ENCODE data around the gene NEU2. TPM values are rescaled to one million over a fixed set of nuclear protein-coding genes. Genes with fewer than 3 reads are reported as not detected.

NEU2 gene
- total and polyA plus RNA-seq, 2 of the 13 experiments (the other 11 are each of a cell fraction or from before 2014, with no cell fraction given) = not detected

DNA sequence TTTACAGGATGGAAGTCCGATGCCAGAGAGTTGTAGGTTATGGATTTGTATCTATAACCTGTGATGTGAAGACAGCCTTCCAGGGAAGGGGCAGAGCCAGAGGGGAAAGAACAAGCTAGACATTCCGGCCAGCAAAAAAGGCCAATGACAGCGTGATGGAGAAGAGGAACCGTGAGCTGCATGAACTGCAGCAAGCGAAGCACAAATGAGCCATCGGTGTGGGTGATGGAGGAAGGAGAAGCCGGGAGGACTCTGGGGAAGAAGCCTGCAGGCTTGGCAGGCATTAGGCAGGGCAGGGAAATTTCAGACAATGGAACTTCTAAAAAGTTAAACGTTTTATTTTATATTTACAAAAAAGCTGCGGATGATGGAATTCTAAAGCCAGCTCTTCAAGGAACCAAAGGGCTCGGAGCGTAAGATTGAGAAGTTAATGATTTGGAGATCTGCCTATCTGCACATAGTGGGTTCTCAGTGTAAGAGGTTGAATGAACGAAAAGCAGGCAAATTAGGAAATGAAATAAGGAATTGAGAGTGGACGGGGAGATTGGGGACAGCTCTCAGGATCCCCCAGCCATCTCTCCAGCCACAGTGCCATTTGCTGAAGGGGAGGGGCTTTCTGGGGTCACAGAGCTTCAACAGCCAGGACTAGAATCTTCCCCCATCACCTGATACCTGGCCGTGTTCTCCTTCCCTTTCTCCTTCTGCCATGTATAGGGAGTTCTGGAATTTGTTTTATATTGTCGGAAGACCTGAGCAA lies 47.8 kb upstream of the NEU2 start (continued):
- TF ChIP-seq MED8 (CRISPR knock-in tag; IDR thresholded peaks at IDR 0.05; ENCODE audit: insufficient replicate concordance) = no peak
- TF ChIP-seq ESRRA (CRISPR knock-in tag; IDR thresholded peaks at IDR 0.05; ENCODE audit: low read depth) = no peak
- no peak for TF ChIP-seq TMF1 (CRISPR knock-in tag; IDR thresholded peaks at IDR 0.05; ENCODE audit: low read depth)
- no peak for TF ChIP-seq ZNF317 (CRISPR knock-in tag; IDR thresholded peaks at IDR 0.05)
- no peak for TF ChIP-seq GPN1 (CRISPR knock-in tag; IDR thresholded peaks at IDR 0.05; ENCODE audit: borderline replicate concordance)

DNA sequence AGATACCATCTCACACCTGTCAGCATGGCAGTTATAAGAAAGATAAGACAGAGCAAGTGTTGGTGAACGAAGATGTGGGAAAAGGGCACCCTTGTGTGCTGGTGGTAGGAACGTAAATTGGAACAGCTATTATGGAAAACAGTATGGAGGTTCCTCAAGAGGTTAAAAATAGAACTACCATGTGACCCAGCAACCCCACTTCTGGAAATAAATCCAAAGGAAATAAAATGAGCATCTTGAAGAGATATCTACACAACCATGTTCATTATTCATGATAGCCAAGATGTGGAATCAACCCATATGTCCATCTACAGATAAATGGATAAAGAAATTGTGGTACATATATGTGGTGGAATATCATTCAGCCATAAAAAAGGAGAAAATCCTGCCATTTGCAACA lies 46.3 kb upstream of the NEU2 start:
- in situ Hi-C loops (cut with HindIII; ENCODE audit: extremely low pct_ligation_motif_present, low pct_unique_long_range_greater_than_20kb) (no loop called here), intact Hi-C loops (cut with micrococcal nuclease; ENCODE audit: unreplicated experiment) (no loop called here)
- Histone ChIP-seq H3K27ac (ENCODE audit: extremely low read length, insufficient read depth, low read length) (no peak overlapping the region), H3K9me3 (ENCODE audit: low read length) (no peaks in the 10 kb centered on the region), H3K79me2 (ENCODE audit: insufficient read depth, low read length) (no peaks in the 10 kb centered on the region), H3K36me3 (replicated peaks in 1 of 2; ENCODE audit: control insufficient read depth in 1 of 2, insufficient read depth in 2 of 2, low read length in 2 of 2) (peaks cover 0 to 2% of the 10 kb centered on the region in 2 experiments; a peak in 2 of 5 replicates), H3K27me3 (ENCODE audit: control insufficient read depth in 1 of 2, insufficient read depth in 2 of 2, low read length in 2 of 2) (no peaks in the 10 kb centered on the region), H3K9ac (ENCODE audit: insufficient read depth, low read depth, low read length) (no peak overlapping the region), H3K4me1 (ENCODE audit: insufficient read depth, low read length) (peaks cover 16% of the 10 kb centered on the region), H3K4me2 (ENCODE audit: low read depth, low read length) (no peak overlapping the region), H4K20me1 (ENCODE audit: insufficient read depth, low read length) (no peaks in the 10 kb centered on the region), H3K4me3 (replicated peaks in 1 of 3; ENCODE audit: insufficient read depth in 1 of 3, low read depth in 2 of 3, low read length in 3 of 3) (no peak overlapping the region), H2AFZ (ENCODE audit: low read length) (no peak overlapping the region)
- CTCF ChIA-PET (ENCODE audit: low intra/inter-chr PET ratio, low total read pairs) = no interaction called here
- no peak for DNase-seq (ENCODE audit: low spot score)
- 97% methylated on average over 2 of the region's 2 CpGs for WGBS (ENCODE audit: low lambda C conversion rate)
- ATAC-seq = no peak
- POLR2A ChIA-PET = no interaction called here
- BruUV-seq (replicated peaks) = no TSS peak
- no peak for TF ChIP-seq EHMT2 (IDR thresholded peaks at IDR 0.05; ENCODE audit: borderline replicate concordance, low read depth, low read length)
- no peak for TF ChIP-seq TBP (CRISPR knock-in tag; IDR thresholded peaks at IDR 0.05)
- no peak for TF ChIP-seq ZNF616 (CRISPR knock-in tag; IDR thresholded peaks at IDR 0.05; ENCODE audit: low read depth)
- no peak for TF ChIP-seq HOXA3 (CRISPR knock-in tag; IDR thresholded peaks at IDR 0.05)
- no peak for TF ChIP-seq TMF1 (CRISPR knock-in tag; IDR thresholded peaks at IDR 0.05; ENCODE audit: low read depth)
- TF ChIP-seq, protein P1, sequence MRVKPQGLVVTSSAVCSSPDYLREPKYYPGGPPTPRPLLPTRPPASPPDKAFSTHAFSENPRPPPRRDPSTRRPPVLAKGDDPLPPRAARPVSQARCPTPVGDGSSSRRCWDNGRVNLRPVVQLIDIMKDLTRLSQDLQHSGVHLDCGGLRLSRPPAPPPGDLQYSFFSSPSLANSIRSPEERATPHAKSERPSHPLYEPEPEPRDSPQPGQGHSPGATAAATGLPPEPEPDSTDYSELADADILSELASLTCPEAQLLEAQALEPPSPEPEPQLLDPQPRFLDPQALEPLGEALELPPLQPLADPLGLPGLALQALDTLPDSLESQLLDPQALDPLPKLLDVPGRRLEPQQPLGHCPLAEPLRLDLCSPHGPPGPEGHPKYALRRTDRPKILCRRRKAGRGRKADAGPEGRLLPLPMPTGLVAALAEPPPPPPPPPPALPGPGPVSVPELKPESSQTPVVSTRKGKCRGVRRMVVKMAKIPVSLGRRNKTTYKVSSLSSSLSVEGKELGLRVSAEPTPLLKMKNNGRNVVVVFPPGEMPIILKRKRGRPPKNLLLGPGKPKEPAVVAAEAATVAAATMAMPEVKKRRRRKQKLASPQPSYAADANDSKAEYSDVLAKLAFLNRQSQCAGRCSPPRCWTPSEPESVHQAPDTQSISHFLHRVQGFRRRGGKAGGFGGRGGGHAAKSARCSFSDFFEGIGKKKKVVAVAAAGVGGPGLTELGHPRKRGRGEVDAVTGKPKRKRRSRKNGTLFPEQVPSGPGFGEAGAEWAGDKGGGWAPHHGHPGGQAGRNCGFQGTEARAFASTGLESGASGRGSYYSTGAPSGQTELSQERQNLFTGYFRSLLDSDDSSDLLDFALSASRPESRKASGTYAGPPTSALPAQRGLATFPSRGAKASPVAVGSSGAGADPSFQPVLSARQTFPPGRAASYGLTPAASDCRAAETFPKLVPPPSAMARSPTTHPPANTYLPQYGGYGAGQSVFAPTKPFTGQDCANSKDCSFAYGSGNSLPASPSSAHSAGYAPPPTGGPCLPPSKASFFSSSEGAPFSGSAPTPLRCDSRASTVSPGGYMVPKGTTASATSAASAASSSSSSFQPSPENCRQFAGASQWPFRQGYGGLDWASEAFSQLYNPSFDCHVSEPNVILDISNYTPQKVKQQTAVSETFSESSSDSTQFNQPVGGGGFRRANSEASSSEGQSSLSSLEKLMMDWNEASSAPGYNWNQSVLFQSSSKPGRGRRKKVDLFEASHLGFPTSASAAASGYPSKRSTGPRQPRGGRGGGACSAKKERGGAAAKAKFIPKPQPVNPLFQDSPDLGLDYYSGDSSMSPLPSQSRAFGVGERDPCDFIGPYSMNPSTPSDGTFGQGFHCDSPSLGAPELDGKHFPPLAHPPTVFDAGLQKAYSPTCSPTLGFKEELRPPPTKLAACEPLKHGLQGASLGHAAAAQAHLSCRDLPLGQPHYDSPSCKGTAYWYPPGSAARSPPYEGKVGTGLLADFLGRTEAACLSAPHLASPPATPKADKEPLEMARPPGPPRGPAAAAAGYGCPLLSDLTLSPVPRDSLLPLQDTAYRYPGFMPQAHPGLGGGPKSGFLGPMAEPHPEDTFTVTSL (CRISPR knock-in tag; IDR thresholded peaks at IDR 0.05; ENCODE audit: borderline replicate concordance) = no peak
- FAIRE-seq = no peak

All from HepG2 (cell line).